Measurements from ENCODE around the gene ADAMTS13.

DNA sequence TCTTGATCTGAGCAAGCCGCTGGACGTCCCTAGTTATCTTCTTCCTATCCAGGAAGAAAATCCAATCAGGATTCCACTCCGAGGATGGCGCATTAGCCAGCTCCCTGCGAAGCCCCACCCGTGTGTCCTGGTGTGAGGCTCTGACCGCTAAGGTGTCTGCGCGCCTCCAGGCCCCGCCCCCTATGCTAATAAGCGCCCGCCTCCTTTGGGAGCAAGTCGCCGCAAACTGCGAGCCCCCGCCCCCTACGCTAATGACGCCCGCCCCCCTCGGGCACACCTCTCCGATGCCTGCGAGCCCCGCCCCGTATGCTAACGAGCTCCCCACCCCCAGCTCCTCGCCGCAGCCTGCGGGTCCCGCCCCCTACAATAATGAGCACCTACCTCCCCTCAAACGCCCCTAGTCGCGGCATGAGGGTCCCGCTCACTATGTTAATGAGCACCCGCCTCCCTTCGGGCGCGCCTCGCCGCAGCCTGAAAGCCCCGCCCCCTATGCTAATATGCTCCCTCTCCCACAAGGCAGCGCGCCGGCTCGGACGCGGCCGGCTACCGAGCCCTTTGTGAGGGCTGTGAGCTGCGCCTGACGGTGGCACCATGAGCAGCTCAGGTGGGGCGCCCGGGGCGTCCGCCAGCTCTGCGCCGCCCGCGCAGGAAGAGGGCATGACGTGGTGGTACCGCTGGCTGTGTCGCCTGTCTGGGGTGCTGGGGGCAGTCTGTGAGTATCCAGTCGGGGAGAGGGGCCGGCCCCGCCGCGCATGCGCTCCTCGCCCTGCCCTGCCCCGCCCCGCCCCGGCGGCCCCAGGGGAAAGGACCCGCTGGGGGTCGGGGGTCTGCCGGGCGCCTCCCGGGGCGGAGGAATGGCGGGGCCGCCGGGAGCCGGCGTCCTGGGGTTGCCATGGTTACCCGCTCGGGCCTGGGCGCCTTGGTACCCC, 37.6 kb downstream of the ADAMTS13 start, which contains the start of gene CACFD1:
- TF ChIP-seq, protein P1, sequence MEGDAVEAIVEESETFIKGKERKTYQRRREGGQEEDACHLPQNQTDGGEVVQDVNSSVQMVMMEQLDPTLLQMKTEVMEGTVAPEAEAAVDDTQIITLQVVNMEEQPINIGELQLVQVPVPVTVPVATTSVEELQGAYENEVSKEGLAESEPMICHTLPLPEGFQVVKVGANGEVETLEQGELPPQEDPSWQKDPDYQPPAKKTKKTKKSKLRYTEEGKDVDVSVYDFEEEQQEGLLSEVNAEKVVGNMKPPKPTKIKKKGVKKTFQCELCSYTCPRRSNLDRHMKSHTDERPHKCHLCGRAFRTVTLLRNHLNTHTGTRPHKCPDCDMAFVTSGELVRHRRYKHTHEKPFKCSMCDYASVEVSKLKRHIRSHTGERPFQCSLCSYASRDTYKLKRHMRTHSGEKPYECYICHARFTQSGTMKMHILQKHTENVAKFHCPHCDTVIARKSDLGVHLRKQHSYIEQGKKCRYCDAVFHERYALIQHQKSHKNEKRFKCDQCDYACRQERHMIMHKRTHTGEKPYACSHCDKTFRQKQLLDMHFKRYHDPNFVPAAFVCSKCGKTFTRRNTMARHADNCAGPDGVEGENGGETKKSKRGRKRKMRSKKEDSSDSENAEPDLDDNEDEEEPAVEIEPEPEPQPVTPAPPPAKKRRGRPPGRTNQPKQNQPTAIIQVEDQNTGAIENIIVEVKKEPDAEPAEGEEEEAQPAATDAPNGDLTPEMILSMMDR (IDR thresholded peaks at IDR 0.05), result no peak
- peak; percentile 81 to 88 for TF ChIP-seq POLR2A (IDR thresholded peaks at IDR 0.05)
- no peak for TF ChIP-seq EP300 (IDR thresholded peaks at IDR 0.05)
